HUDEP-2 (cell line): ENCODE results near the gene ERRFI1.

ENCODE experiments used
- DNase-seq, 76 experiments: peaks; one replicate each; lab custom pipeline; 2025; ENCODE audit not compliant: unreplicated experiment in 76 of 76; lab: John Stamatoyannopoulos, UW

Gene ERRFI1

DNA sequence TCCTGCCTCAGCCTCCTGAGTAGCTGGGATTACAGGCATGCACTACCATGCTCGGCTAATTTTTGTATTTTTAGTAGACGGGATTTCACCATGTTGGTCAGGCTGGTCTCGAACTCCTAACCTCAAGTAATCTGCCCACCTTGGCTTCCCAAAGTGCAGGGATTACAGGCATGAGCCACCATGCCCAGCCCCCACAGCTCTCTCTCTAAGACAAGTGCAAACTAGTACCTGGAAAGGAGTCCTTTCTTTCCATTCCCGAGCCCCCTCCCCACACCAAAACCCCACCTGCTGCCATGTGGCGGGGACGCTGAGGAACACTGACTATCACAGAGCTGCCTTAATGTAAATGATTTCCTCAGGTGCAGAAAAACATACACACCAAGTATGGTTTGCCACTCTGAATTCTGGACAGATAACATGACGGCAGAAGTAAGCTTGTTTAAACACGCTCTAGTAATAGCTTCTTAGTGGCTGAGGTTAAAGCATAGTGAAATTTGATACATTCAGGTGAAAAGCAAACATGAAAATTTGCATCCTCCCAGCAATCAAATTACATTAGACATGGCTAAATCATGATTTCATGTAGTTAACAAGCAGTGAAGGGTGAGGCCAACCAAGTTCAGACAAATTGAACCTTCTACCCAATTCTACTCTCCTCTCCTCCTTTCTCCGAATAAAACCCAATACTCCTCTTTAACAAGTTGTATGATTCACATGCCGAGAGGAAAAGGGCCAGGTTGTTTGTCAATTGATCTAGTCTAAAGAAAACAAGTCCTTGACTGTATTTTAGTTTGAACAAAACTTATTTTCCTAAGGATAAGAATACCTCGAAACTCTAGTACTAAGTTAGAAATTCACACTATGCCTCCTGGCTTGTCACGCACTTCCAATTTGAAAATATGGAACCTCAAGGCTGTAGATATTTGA lies 19.8 kb downstream of the ERRFI1 start:
- no peak for DNase-seq

DNA sequence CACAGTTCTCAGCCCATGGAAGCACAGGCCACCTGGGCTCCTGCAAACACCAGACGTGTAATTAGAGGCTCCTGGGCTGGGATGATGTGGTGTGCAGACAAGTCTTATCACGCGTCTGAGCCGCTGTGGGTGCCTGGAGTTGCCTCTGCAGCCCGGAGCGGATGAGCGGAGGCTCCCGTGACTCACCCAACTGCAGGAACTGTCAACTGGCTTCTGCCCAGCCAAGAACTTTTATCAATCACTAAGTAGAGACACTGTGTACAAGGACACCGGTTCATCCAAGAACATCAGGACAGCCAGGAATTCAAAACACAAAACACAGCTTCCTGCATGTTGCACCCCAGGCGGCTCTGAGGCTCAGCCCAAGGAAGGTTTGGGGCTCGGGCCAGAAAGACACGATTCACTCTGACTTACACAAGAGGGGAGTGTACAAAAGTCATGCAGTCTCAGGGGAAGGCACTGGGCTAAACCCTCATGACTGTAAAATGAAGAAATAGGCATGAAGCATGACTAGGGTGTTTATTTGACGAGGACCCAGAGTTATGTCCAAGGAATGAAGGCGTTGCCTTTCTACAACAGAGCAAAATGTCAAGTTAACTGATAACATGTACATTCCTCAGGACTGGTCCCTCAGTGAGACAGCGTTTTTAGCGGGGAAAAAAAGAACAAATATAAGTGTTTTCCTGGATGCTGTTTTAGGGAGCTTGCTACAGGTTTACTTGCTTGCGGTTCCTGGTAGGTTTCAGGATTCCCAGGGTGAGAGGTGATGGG lies 21.1 kb downstream of the ERRFI1 start:
- peak in 75 of 76 experiments; percentile 53 to 96 (median 90) for DNase-seq

DNA sequence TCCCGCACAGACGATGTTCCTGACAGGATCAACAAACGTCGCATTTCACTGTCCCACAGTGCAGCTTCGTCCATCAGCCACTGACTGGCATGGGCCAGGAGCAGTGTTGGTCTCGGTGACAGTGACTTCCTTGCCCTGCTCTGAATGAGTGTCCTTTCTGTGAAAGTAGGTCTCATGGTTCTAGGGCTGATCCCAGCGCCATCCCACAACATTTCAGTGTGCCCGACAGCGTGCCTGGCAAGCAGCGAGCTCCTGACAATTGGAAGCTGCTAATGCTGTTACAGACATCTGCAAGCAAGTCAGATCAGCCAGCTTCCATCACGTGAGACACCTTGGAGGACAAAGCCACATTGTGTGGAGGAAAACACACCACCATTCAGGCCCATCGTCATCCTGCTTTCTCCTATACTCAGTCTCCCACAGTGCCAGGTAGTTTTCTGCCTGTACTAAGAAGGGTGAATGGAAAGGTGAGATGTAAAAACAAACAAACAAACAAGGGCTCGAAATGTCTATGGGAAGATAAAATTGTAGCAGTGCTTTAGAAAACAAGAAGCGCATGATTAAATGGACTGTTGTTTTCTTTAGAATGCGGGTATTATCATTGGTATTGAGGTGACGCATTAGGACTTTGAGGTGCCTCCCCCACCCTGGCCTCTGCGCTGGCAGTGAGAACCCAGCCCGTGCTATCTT lies 21.9 kb downstream of the ERRFI1 start:
- peak in 1 of 76 experiments; percentile 36 for DNase-seq

- DNase-seq, result peak in 1 of 76 experiments; percentile 20
These were observed 22.5 kb downstream of the ERRFI1 start for GRCh38 chr1:8003438-8004112.

GRCh38 chr1:8002921-8003320 lies 23.2 kb downstream of the ERRFI1 start:
- no peak for DNase-seq

DNA sequence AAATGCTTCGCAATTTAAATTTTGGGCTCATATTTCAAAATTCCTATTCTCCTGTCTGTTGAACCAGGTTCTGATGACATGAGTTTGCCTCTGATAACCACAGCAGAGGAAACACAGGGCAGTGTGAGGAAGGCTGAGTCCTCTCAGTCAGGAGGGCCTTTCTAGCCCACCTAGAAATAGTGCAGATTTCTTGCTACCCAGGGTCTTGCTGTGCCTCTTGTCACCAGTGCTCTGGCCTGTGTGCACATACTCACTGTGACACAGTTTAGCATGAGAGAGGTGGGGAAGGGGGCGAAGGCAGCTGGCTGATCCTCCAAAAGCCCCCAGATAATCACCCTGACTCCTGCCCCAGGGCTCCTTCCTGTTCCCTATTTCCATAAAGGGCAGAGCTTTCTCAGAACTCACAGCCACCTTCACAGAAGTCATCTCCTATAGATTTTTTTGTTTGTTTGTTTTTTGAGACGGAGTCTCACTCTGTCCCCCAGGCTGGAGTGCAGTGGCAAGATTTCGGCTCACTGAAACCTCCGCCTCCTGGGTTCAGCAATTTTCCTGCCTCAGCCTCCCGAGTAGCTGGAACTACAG lies 23.7 kb downstream of the ERRFI1 start:
- no peak for DNase-seq

DNA sequence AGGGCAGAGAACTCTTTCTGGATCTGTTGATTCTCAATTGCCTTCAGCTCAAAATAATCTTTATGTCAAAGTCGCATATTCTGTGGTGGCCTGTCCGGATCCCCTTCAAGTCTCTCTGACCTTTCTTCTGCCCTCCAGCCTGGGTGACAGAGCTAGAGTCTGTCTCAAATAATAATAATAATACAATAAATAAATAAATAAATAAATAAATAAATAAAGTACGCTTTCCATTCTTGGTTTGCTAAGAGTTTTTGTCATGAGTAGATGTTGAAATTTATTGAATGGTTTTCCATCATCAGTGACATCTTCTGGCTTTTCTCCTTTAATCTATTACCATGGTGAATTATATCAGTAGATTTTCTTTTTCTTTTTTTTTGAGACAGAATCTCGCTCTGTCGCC lies 30.7 kb downstream of the ERRFI1 start:
- DNase-seq, result no peak

- no peak for DNase-seq
These were observed 31.3 kb downstream of the ERRFI1 start for GRCh38 chr1:7994827-7995226.

DNA sequence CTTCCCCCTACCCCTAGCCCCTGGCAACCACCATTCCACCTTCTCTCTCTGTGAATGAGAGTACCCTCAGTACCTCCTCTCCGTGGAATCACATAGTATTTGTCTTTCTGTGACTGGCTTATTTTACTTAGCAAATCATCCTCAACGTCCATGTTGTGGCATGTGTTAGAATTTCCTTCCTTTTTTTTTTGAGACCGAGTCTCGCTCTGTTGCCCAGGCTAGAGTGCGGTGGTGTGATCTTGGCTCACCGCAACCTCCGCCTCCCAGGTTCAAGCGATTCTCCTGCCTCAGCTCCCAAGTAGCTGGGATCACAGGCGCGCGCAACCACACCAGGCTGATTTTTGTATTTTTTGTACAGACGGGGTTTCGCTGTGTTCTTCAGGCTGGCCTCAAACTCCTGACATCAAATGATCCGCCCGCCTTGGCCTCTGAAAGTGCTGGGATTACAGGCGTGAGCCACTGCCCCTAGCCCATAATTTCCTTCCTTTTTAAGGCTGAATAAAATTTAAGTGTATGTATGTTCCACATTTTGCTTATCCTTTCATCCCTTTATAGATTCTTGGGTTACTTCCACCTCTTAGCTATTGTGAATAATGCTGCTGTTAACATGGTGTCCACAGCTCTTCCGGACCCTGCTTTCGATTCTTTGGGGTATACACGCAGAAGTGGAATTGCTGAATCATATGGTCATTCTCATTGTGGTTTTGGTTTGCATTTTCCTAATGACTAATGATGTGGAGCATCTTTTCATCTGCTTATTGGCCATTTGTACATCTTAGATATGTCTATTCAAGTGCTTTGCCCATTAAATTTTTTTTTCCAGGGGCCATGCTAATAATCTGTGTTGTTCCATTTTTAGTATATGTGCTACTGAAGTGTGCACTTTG lies 32.3 kb downstream of the ERRFI1 start:
- DNase-seq, result no peak

DNA sequence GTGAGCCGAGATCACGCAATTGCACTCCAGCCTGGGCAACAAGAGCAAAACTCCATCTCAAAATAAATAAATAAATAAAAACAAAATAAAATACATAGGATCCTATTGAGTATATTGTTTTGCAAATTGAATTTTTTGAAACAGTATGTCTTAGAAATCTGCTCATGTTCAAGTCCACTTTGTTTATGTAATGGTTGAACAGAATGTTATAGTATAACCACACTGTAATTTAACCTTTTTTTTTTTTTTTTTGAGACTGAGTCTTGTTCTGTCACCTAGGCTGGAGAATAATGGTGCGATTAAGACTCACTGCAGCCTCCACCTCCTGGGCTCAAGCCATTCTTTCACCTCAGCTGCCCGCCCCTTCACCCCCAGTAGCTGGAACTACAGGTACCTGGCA lies 33.2 kb downstream of the ERRFI1 start:
- no peak for DNase-seq

DNA sequence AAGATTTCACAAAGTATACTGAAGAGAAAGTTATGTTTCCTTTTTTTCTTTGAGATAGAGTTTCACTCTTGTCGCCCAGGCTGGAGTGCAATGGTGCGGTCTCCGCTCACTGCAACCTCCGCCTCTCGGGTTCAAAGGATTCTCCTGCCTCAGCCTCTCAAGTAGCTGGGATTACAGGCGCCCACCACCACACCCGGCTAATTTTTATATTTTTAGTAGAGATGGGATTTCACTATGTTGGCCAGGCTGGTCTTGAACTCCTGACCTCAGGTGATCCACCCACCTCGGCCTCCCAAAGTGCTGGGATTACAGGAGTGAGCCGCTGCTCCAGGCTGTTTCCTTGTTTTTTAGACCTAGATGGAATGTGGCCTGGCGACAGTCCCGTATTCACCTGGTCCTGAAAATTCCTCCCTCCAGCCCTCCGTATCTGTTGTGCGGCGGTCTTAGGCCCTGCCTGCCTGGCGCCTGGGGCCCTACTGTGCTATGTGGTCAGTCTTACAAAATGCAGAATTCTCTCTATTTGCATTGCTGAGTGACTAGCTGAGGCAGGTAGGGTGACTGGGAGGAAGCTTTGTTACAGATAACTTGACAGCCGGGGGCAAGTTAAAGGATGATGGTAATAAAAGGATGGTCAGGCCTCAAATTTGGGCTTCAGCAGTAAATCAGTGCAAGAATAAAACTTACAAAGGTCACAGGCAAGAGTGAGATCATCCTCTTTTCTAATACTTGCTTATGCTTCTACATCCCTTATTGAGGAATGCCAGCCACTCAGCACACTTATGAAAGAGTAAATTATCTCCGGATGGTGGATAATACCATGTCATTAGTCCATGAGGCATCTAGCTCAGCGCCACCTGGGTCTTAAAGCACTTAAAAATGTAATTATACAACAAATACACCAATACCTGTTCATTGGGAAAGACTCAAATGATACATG lies 34.3 kb downstream of the ERRFI1 start:
- DNase-seq, result no peak

DNA sequence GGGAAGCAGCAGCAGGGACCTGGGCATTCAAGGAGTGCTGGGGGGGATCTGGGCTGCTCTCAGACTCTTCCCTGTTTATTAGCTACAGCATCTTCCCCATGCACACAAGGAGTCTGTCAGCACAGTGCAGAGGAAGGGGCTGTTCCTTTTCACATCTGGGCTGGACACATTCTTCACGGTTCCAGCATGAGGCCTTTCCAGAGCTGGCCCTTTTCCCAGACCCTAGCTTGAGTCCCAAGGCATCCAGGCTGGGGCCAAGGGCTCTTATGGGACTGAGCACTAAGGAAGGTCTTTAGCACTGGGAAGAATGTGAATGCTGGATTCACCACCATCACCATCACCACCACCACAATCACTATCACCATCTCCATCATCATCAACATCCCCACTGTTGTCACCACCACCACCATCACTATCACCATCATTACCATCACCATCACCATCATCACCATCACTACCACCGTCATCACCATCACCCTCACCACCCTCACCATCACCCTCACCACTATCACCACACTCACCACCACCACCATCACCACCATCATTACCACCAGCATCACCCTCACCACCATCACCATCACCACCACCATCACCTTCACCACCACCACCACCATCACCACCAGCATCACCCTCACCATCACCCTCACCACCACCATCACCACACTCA lies 36.2 kb downstream of the ERRFI1 start:
- no peak for DNase-seq

GRCh38 chr1:7988576-7988975 lies 37.5 kb downstream of the ERRFI1 start:
- DNase-seq, result no peak

- no peak for DNase-seq
These were observed 38.6 kb downstream of the ERRFI1 start for GRCh38 chr1:7987528-7987927.

DNA sequence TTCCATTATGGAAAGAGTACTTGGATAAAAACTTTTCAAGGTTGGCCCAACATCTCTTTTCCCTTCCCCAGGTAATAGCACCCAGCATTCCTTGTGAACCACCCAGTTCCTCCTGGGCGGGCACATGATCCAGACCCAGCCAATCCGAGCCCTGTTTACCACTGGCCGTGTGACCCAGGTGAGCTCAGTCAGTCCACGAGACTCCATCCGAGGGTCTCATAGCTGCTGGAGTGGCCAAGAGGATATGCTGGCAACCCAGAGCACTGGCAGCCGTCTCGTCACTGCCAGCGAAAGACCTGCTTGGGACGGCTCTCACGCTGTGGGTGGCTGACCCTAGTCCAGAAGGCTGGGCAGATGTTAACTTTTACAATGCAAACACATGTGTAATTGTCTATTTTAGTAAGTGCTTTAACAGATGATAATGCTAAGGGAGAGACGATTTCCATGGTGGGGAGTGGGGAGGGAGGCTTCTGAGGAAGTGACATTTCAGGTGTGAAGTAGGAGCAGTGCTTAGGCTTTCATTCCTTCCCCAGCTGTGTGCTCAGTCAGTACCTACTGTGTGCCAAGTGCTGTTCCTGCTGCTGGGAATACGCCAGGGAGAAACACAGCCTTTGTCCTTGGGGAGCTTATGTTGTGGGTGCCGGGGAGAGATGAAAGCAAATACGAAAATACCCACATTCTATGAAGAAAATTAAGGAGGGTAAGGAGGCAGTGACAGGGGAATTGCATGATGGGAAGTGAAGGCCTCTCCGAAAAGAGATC lies 40.1 kb downstream of the ERRFI1 start:
- DNase-seq, result no peak

DNA sequence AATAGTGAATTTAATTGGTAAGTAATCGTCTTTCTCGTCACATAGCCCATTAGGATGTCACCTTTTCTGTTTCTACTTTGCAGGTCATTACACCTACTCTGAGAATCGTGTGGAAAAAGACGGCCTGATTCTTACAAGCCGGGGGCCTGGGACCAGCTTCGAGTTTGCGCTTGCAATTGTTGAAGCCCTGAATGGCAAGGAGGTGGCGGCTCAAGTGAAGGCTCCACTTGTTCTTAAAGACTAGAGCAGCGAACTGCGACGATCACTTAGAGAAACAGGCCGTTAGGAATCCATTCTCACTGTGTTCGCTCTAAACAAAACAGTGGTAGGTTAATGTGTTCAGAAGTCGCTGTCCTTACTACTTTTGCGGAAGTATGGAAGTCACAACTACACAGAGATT lies 41.3 kb downstream of the ERRFI1 start:
- DNase-seq, result no peak
